HepG2 (cell line): ENCODE measurements around the gene NBPF1. TPM values are rescaled to one million over a fixed set of nuclear protein-coding genes. Genes with fewer than 3 reads are reported as not detected.

Experiments used
- GABPB1 ChIP-seq: IDR thresholded peaks from 2 replicates; pipeline ENCODE4 v1.6.1; 2016; ENCODE audit warnings: mild to moderate bottlenecking, missing genetic modification reagents, moderate library complexity, missing compliant biosample characterization
- GATAD2A ChIP-seq: IDR thresholded peaks from 2 replicates; pipeline ENCODE4 v1.6.1; 2016
- HDAC2 ChIP-seq: sonication (generic); formaldehyde crosslinking; IDR thresholded peaks from 2 replicates; pipeline ENCODE4 v1.4.0; 2020; ENCODE audit warnings: missing genetic modification reagents
- HNF4A ChIP-seq: sonication (generic); formaldehyde crosslinking; IDR thresholded peaks from 2 replicates; pipeline ENCODE4 v1.4.0; 2020; ENCODE audit warnings: missing genetic modification reagents
- HOXA5 ChIP-seq: sonication (generic); formaldehyde crosslinking; IDR thresholded peaks from 2 replicates; pipeline ENCODE4 v1.4.0; 2020; ENCODE audit warnings: missing genetic modification reagents
- IRF2 ChIP-seq: IDR thresholded peaks from 2 replicates; pipeline ENCODE4 v1.6.1; 2018; ENCODE audit warnings: missing genetic modification reagents, missing compliant biosample characterization
- JARID2 ChIP-seq: sonication (generic); formaldehyde crosslinking; IDR thresholded peaks from 2 replicates; pipeline ENCODE4 v1.8.1; 2023; ENCODE audit warnings: missing genetic modification reagents, inconsistent platforms; ENCODE audit not compliant: insufficient replicate concordance
- MED1 ChIP-seq: sonication (generic); formaldehyde crosslinking; IDR thresholded peaks from 2 replicates; pipeline ENCODE4 v1.4.0; 2020; ENCODE audit warnings: missing genetic modification reagents
- TP53 ChIP-seq: sonication (generic); formaldehyde crosslinking; conservative IDR thresholded peaks from 2 replicates; pipeline ENCODE4 v1.4.0; 2020; ENCODE audit warnings: missing genetic modification reagents
- ZBTB7B ChIP-seq: sonication (generic); formaldehyde crosslinking; IDR thresholded peaks from 2 replicates; pipeline ENCODE4 v1.4.0; 2020; ENCODE audit warnings: missing genetic modification reagents
- ZNF24 ChIP-seq: fragments of 450-650 bp; IDR thresholded peaks from 2 replicates; pipeline ENCODE4 v1.6.1; 2017; ENCODE audit warnings: antibody characterized with exemption, mild to moderate bottlenecking
- polyA plus RNA-seq, 8 experiments: library from polyadenylated mRNA; depleted of rRNA in 3 of 8; stranded (reverse) in 7 of 8; unstranded in 1 of 8; fragments of >200 nt; fragmentation: Illumina TruSeq in 4 of 8; extraction: Trizol in 4 of 8; gene quantifications; 2 replicates each; pipeline versions ENCODE4 v1.2.1 to v1.2.3, GENCODE V29; 2011 to 2016; ENCODE audit warnings: low read depth in 4 of 8, missing spikeins in 1 of 8, mixed read lengths in 1 of 8; ENCODE audit not compliant: insufficient read depth in 1 of 8
- total RNA-seq, 5 experiments: library from RNA; depleted of rRNA; stranded (reverse); fragments of >200 nt; fragmentation: Illumina TruSeq; extraction: Trizol; gene quantifications; 2 replicates each; pipeline ENCODE4 v1.2.3, GENCODE V29; 2016; ENCODE audit warnings: low read depth in 1 of 5
- TF ChIP-seq, protein P1 (sequence below): sonication (generic); formaldehyde crosslinking; IDR thresholded peaks from 2 replicates; pipeline ENCODE4 v1.4.0; 2020; ENCODE audit warnings: missing genetic modification reagents
- TF ChIP-seq, protein P2 (sequence below): sonication (generic); formaldehyde crosslinking; IDR thresholded peaks from 2 replicates; pipeline ENCODE4 v1.9.0; 2022; ENCODE audit warnings: missing genetic modification reagents, mild to moderate bottlenecking, borderline replicate concordance
- TF ChIP-seq, protein P3 (sequence below): sonication (generic); formaldehyde crosslinking; IDR thresholded peaks from 2 replicates; pipeline ENCODE4 v1.4.0; 2020; ENCODE audit warnings: missing genetic modification reagents
- TF ChIP-seq, protein P4 (sequence below): sonication (generic); formaldehyde crosslinking; IDR thresholded peaks from 2 replicates; pipeline ENCODE4 v1.5.1; 2020; ENCODE audit warnings: mild to moderate bottlenecking, missing genetic modification reagents, moderate library complexity

The NBPF1 gene
- total and polyA plus RNA-seq, 2 of the 13 experiments (the other 11 are each of a cell fraction or from before 2014, with no cell fraction given), result 30.3 to 35.6 TPM

DNA sequence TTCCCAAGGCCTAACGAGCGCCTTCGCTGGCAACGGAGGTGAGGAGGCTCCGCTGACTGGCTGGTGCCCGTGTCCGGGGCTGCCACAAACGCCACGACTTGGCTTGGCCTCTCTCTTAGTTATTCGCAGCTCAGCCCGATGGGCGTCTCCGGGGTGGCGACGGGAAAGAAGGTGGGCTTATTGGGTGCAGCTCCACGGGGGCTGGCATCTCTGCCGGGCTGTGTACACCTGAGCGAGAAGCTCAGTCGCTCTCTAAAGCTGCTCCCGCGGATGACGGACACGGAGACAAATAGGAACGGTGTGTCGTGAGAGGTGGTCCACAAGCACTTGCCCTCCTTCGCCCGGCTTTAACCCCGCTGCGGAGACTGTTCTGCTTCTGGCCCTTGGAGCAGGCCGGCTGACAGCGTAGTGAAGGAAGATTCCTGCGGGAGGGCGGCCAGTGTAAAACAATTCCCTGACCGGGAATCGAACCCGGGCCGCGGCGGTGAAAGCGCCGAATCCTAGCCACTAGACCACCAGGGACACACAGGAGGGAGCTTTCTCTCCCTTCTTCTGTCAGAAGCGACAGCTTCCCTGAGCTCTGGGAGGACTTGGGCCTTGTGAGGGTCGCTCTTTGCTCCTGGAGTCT is 78.4 kb downstream of the NBPF1 start (continued):
- TF ChIP-seq, protein P1, sequence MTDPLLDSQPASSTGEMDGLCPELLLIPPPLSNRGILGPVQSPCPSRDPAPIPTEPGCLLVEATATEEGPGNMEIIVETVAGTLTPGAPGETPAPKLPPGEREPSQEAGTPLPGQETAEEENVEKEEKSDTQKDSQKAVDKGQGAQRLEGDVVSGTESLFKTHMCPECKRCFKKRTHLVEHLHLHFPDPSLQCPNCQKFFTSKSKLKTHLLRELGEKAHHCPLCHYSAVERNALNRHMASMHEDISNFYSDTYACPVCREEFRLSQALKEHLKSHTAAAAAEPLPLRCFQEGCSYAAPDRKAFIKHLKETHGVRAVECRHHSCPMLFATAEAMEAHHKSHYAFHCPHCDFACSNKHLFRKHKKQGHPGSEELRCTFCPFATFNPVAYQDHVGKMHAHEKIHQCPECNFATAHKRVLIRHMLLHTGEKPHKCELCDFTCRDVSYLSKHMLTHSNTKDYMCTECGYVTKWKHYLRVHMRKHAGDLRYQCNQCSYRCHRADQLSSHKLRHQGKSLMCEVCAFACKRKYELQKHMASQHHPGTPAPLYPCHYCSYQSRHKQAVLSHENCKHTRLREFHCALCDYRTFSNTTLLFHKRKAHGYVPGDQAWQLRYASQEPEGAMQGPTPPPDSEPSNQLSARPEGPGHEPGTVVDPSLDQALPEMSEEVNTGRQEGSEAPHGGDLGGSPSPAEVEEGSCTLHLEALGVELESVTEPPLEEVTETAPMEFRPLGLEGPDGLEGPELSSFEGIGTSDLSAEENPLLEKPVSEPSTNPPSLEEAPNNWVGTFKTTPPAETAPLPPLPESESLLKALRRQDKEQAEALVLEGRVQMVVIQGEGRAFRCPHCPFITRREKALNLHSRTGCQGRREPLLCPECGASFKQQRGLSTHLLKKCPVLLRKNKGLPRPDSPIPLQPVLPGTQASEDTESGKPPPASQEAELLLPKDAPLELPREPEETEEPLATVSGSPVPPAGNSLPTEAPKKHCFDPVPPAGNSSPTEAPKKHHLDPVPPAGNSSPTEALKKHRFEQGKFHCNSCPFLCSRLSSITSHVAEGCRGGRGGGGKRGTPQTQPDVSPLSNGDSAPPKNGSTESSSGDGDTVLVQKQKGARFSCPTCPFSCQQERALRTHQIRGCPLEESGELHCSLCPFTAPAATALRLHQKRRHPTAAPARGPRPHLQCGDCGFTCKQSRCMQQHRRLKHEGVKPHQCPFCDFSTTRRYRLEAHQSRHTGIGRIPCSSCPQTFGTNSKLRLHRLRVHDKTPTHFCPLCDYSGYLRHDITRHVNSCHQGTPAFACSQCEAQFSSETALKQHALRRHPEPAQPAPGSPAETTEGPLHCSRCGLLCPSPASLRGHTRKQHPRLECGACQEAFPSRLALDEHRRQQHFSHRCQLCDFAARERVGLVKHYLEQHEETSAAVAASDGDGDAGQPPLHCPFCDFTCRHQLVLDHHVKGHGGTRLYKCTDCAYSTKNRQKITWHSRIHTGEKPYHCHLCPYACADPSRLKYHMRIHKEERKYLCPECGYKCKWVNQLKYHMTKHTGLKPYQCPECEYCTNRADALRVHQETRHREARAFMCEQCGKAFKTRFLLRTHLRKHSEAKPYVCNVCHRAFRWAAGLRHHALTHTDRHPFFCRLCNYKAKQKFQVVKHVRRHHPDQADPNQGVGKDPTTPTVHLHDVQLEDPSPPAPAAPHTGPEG (CRISPR knock-in tag), result peak; percentile 59; the same call in 1 of the 2 replicates
- peak; percentile 92 for TF ChIP-seq ZBTB7B (CRISPR knock-in tag)
- TF ChIP-seq, protein P2, sequence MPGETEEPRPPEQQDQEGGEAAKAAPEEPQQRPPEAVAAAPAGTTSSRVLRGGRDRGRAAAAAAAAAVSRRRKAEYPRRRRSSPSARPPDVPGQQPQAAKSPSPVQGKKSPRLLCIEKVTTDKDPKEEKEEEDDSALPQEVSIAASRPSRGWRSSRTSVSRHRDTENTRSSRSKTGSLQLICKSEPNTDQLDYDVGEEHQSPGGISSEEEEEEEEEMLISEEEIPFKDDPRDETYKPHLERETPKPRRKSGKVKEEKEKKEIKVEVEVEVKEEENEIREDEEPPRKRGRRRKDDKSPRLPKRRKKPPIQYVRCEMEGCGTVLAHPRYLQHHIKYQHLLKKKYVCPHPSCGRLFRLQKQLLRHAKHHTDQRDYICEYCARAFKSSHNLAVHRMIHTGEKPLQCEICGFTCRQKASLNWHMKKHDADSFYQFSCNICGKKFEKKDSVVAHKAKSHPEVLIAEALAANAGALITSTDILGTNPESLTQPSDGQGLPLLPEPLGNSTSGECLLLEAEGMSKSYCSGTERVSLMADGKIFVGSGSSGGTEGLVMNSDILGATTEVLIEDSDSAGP, result peak; percentile 46; the same call in 1 of the 2 replicates
- TF ChIP-seq GABPB1 (CRISPR knock-in tag), result peak; percentile 27; the same call in 1 of the 2 replicates
- TF ChIP-seq HDAC2 (CRISPR knock-in tag), result 0 out of 2 replicates have a peak, but pooled peaks have one; percentile 28
- TF ChIP-seq GATAD2A, result peak; percentile 74
- peak; percentile 58 for TF ChIP-seq MED1 (CRISPR knock-in tag)
- TF ChIP-seq IRF2 (CRISPR knock-in tag), result peak; percentile 62
- TF ChIP-seq, protein P3, sequence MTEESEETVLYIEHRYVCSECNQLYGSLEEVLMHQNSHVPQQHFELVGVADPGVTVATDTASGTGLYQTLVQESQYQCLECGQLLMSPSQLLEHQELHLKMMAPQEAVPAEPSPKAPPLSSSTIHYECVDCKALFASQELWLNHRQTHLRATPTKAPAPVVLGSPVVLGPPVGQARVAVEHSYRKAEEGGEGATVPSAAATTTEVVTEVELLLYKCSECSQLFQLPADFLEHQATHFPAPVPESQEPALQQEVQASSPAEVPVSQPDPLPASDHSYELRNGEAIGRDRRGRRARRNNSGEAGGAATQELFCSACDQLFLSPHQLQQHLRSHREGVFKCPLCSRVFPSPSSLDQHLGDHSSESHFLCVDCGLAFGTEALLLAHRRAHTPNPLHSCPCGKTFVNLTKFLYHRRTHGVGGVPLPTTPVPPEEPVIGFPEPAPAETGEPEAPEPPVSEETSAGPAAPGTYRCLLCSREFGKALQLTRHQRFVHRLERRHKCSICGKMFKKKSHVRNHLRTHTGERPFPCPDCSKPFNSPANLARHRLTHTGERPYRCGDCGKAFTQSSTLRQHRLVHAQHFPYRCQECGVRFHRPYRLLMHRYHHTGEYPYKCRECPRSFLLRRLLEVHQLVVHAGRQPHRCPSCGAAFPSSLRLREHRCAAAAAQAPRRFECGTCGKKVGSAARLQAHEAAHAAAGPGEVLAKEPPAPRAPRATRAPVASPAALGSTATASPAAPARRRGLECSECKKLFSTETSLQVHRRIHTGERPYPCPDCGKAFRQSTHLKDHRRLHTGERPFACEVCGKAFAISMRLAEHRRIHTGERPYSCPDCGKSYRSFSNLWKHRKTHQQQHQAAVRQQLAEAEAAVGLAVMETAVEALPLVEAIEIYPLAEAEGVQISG (CRISPR knock-in tag), result peak; percentile 52
- TF ChIP-seq, protein P4, sequence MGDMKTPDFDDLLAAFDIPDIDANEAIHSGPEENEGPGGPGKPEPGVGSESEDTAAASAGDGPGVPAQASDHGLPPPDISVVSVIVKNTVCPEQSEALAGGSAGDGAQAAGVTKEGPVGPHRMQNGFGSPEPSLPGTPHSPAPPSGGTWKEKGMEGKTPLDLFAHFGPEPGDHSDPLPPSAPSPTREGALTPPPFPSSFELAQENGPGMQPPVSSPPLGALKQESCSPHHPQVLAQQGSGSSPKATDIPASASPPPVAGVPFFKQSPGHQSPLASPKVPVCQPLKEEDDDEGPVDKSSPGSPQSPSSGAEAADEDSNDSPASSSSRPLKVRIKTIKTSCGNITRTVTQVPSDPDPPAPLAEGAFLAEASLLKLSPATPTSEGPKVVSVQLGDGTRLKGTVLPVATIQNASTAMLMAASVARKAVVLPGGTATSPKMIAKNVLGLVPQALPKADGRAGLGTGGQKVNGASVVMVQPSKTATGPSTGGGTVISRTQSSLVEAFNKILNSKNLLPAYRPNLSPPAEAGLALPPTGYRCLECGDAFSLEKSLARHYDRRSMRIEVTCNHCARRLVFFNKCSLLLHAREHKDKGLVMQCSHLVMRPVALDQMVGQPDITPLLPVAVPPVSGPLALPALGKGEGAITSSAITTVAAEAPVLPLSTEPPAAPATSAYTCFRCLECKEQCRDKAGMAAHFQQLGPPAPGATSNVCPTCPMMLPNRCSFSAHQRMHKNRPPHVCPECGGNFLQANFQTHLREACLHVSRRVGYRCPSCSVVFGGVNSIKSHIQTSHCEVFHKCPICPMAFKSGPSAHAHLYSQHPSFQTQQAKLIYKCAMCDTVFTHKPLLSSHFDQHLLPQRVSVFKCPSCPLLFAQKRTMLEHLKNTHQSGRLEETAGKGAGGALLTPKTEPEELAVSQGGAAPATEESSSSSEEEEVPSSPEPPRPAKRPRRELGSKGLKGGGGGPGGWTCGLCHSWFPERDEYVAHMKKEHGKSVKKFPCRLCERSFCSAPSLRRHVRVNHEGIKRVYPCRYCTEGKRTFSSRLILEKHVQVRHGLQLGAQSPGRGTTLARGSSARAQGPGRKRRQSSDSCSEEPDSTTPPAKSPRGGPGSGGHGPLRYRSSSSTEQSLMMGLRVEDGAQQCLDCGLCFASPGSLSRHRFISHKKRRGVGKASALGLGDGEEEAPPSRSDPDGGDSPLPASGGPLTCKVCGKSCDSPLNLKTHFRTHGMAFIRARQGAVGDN, result peak; percentile 62
- TF ChIP-seq JARID2 (CRISPR knock-in tag), result peak; percentile 53
- 0 out of 2 replicates have a peak, but pooled peaks have one; percentile 37 for TF ChIP-seq TP53 (CRISPR knock-in tag)
- TF ChIP-seq HNF4A (CRISPR knock-in tag), result peak; percentile 22; the same call in 1 of the 2 replicates
- TF ChIP-seq HOXA5 (CRISPR knock-in tag), result peak; percentile 67; the same call in 1 of the 2 replicates
- peak; percentile 93 for TF ChIP-seq ZNF24
